Immature natural killer cell (primary cell): Measurements from ENCODE around the gene ADIRF. TPM values are rescaled to one million over a fixed set of nuclear protein-coding genes. Genes with fewer than 3 reads are reported as not detected.

Experiments
- DNase-seq, 3 donors: peaks; one replicate each; pipeline ENCODE4 v3.0.0; 2022; ENCODE audit warnings: mixed read lengths in 1 of 3
- H3K27ac Mint-ChIP-seq, 6 donors: one replicate each; pipeline ENCODE4 v1.8.0; 2020; ENCODE audit warnings: mixed read lengths in 6 of 6, mild to moderate bottlenecking in 5 of 6, inconsistent platforms in 4 of 6, moderate library complexity in 3 of 6
- H3K27me3 Mint-ChIP-seq, 3 donors: one replicate each; pipeline ENCODE4 v1.8.0; 2020 to 2021; ENCODE audit warnings: low read depth in 3 of 3, mild to moderate bottlenecking in 3 of 3, mixed read lengths in 3 of 3, moderate library complexity in 3 of 3, inconsistent platforms in 1 of 3
- H3K36me3 Mint-ChIP-seq, 3 donors: one replicate each; pipeline ENCODE4 v1.8.0; 2020; ENCODE audit warnings: mixed read lengths in 3 of 3, inconsistent platforms in 2 of 3, mild to moderate bottlenecking in 2 of 3
- H3K4me1 Mint-ChIP-seq, 2 donors: one replicate each; pipeline ENCODE4 v1.8.0; 2020; ENCODE audit warnings: inconsistent platforms in 2 of 2, mild to moderate bottlenecking in 2 of 2, mixed read lengths in 2 of 2, moderate library complexity in 1 of 2
- H3K4me3 Mint-ChIP-seq, 5 donors: one replicate each; pipeline ENCODE4 v1.8.0; 2020; ENCODE audit warnings: mild to moderate bottlenecking in 5 of 5, mixed read lengths in 5 of 5, inconsistent platforms in 3 of 5, moderate library complexity in 3 of 5
- H3K9me3 Mint-ChIP-seq, 6 donors: one replicate each; pipeline ENCODE4 v1.8.0; 2020; ENCODE audit warnings: mild to moderate bottlenecking in 6 of 6, mixed read lengths in 6 of 6, inconsistent platforms in 4 of 6, moderate library complexity in 3 of 6
- polyA plus RNA-seq, 3 donors: library from polyadenylated mRNA; unstranded; fragments of 300-500 nt; fragmentation: Illumina TruSeq; gene quantifications; one replicate each; pipeline ENCODE4 v1.2.3, GENCODE V29; 2021

The ADIRF gene
- polyA plus RNA-seq, 3 donors from 2014 or later, result not detected

DNA sequence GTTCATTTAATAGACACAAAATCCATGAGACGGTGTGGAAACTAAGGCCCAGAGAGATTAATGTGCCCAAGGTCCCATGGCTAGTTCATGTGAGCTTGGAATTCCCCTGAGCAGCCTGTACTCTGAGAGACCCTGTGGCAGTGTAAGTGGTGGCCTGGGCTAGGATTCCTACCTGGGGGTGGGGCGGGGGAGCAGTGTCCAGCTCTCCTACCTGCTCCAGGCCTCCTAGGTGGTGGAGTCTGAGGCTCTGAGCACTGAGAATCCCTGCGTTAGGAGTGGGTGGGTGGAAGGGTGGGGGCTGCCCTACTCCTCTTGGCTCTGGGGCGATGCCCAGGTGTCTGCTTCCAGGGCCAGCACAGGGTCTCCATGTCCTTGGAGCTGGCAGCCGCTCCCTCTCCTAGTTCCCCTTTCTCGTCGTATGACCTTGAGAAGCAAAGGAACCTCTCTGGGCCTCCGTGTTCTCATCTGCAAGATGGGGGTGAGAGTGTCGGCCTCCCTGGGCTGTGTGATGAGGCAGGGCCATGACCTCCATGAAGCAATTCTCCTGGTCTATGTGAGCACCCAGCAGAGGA lies 7.3 kb upstream of the ADIRF start:
- no peak for DNase-seq
- Mint-ChIP-seq H3K9me3 (no peaks in the 10 kb centered on the region), H3K36me3 (no peaks in the 10 kb centered on the region), H3K4me3 (no peak overlapping the region), H3K27me3 (peaks cover 0 to 3% (median 0%) of the 10 kb centered on the region in 3 donors), H3K27ac (no peak overlapping the region), H3K4me1 (peaks cover 1 to 2% of the 10 kb centered on the region in 2 donors)

DNA sequence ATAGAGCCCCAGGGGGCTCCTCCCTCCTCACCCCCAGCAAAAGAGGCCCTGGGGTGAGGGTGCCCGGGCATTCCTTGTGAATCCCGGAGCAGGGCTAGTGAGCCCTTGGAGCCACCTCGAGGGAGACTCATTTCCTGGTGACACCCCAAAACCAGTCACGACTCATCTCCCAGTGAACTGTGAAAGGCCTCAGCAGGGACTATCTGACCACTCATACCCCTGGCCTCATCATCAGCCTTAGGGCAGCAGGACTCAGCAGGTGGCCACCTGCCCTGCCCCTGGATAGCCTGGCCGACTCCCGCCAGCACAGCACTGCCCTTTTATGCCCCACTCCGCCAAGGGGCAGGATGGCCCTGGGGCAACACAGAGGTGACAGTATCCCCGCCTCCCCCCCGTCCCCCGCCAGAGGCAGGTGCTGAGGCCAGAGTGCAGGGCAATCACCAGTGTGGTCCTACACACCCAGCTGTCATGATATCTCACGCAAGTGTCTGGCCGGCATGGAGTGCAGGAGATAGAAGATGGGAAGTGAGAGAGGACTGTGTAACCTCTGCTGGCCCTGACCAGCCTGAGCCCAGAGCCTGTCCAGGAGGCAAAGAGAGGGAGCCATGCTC lies 6.7 kb upstream of the ADIRF start:
- peaks cover 8% of the 10 kb centered on the region in 2 donors for H3K4me1 Mint-ChIP-seq
- no peaks in the 10 kb centered on the region for H3K36me3 Mint-ChIP-seq
- H3K27ac Mint-ChIP-seq, result no peak overlapping the region
- H3K9me3 Mint-ChIP-seq, result no peaks in the 10 kb centered on the region
- no peak for DNase-seq
- H3K27me3 Mint-ChIP-seq, result peaks cover 0 to 3% (median 0%) of the 10 kb centered on the region in 3 donors
- no peak overlapping the region for H3K4me3 Mint-ChIP-seq

DNA sequence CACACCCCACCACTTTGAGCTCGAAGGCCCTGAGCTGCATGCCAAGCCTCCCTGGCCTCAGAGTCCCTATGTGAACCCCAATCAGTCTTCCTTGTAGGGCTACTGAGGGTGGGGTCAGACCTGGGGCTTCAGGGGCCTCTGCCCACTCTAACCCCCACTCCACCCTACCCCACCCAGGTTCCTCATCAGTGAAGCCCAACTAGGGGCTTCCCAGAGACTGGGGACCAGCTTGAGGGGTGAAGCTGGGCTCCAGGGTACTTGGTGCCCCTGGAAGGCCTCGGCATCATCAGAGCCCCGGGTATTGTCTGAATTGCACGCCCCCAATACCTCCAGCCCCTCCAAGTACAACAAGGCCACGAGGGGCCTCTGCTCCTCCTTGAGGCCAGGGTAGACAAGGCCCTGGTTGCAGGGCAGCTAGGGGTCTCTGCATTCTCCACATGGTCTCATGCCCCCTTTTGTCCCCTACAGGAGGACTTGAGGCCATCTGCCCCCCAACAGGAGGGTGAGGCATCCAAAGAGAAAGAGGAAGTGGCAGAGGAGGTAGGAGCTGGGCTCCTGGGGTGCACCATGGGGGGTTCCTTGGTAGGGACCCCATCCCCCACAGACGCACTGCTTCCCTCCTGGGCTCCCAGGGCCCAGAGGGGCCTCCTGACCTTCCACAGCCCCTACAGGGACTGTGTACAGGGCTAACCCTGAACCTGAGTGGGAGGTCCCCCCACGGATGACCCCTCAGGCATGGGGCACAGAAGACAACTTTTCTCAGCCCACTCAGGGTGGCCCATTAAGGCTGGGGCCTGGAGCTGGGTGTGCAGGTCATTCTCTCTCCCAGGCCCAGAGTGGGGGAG lies 5.9 kb upstream of the ADIRF start:
- H3K27me3 Mint-ChIP-seq, result peaks cover 0 to 3% (median 0%) of the 10 kb centered on the region in 3 donors
- no peak for DNase-seq
- H3K27ac Mint-ChIP-seq, result no peak overlapping the region
- no peak overlapping the region for H3K4me3 Mint-ChIP-seq
- peaks cover 9 to 12% of the 10 kb centered on the region in 2 donors for H3K4me1 Mint-ChIP-seq
- no peaks in the 10 kb centered on the region for H3K36me3 Mint-ChIP-seq
- H3K9me3 Mint-ChIP-seq, result no peaks in the 10 kb centered on the region

DNA sequence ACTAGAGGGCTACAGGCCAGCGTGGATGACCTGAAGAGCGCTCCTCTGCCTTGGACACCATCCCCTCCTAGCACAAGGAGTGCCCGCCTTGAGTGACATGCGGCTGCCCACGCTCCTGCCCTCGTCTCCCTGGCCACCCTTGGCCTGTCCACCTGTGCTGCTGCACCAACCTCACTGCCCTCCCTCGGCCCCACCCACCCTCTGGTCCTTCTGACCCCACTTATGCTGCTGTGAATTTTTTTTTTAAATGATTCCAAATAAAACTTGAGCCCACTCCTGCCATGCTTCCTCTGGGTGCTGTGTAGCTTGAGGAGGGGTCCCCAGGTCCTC lies 5.3 kb upstream of the ADIRF start:
- Mint-ChIP-seq H3K9me3 (no peaks in the 10 kb centered on the region), H3K27ac (no peak overlapping the region), H3K4me1 (peaks cover 9 to 12% of the 10 kb centered on the region in 2 donors), H3K36me3 (no peaks in the 10 kb centered on the region), H3K27me3 (peaks cover 0 to 6% (median 0%) of the 10 kb centered on the region in 3 donors), H3K4me3 (no peak overlapping the region)
- DNase-seq, result no peak

DNA sequence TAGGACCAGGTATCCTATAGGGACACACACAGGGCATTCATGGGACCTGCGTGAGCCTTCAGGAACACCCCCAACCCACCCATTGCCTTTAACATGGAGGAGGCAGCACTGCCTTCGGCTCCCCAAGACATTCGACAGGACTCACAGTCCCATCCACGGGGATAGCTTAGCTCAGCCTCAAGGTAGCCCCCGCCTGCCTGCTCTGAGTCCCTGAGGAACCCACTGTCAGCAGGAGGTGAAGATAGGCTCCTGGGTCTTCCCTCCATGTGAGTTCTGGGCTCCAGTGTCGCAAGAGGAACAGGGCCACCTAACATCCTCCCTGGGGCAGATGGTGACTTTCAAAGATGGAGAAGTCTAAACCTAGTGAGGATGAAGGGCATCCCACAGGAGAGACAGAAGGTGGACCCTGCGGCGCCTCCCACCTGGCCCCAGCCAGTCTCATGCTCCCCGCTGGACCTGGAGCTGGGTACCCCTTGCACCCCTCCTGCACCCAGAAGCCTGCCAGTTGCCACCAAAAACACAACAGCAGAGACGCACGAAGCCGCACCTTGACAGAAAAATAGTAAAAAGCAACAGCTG lies 4.9 kb upstream of the ADIRF start:
- Mint-ChIP-seq H3K27ac (no peak overlapping the region), H3K4me1 (peaks cover 9 to 12% of the 10 kb centered on the region in 2 donors), H3K36me3 (no peaks in the 10 kb centered on the region), H3K27me3 (peaks cover 0 to 6% (median 0%) of the 10 kb centered on the region in 3 donors), H3K9me3 (no peaks in the 10 kb centered on the region), H3K4me3 (no peak overlapping the region)
- no peak for DNase-seq

DNA sequence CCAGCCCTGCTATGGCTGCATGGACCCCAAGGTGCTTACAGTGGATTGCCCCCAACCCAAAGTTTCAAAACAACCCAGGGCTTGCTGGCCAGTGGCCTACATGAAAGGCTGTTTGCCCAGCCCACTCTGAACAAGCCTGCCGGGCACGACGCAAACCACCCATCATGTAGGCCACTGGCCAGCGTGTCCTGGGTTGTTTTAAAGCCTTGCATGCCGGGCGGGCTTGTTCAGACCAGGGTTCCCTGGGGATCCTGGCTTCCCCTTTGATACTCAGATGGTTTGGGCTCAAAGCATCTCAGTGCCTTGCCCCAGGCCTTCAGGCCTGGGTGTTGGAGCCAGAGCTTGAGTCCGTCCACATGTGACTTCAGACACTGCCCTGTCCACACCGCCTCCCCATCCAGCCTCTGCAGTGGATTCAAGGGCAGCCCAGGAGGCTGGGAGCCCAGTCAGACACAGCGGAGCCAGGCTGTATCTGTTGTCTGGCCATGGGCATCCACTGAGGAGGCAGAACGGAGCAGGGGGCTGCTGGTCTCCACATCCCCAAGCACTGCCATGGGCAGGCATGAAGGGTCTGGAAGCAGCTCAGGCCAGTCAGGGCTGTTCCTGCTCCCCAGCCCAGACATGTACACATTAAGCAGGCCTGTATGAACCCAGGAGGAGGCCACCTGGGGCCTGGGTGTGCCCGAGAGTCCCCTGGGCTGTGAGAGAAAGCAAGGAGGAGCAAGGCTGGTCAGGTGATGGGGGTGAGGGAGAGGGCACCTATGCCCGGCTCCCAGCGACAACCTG lies 4.0 kb upstream of the ADIRF start:
- Mint-ChIP-seq H3K36me3 (no peaks in the 10 kb centered on the region), H3K4me1 (peaks cover 9 to 14% of the 10 kb centered on the region in 2 donors), H3K9me3 (no peaks in the 10 kb centered on the region), H3K27ac (no peak overlapping the region), H3K27me3 (peaks cover 0 to 6% (median 0%) of the 10 kb centered on the region in 3 donors), H3K4me3 (no peak overlapping the region)
- DNase-seq, result no peak

DNA sequence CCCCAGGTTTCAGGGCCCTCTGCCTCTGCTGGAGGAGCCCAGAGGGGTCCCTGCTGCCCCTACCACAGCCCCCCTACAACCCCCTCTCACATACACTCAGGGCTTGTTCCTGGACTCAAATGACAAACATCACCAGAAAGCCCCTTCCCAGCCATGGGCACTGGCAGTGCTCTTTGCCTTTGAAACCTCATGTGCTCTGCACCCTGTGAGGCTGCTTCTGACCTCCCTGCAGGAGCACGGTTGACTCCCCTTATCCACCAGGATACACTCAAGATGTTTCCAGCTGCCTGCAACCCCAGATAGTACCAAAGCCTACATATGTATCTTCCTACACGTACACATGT lies 3.5 kb upstream of the ADIRF start:
- Mint-ChIP-seq H3K4me1 (peaks cover 9 to 14% of the 10 kb centered on the region in 2 donors), H3K4me3 (no peak overlapping the region), H3K36me3 (no peaks in the 10 kb centered on the region), H3K9me3 (no peaks in the 10 kb centered on the region), H3K27ac (no peak overlapping the region), H3K27me3 (peaks cover 0 to 6% (median 4%) of the 10 kb centered on the region in 3 donors)
- DNase-seq, result no peak

DNA sequence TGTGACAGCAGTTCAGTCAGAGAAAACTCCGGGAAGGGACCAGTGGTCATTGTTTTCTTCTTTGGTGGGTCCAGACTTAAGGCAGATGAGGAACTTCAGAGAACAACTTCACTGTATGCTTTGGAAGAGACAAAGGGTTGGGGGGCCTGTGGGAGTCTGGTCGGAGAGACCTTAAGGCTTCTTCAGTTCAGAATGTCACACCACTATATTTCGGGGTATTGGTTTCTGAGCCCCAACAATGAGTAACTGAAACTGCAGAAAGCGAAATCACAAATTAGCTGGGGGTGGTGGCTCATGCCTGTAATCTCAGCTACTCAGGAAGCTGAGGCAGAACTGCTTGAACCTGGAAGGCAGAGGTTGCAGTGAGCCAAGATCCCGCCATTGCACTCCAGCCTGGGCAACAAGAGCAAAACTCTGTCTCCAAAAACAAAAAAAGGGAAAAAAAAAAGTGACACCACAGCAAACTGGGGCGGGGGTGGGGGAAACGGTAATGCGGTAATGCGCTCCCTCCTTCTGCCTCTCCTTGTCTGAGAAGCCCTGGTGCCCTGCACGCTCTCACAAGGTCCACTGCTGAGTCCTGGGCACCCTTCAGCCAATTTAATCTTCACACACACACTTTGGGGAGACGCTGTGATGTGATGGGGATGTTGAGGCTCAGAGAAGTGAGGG lies 2.2 kb upstream of the ADIRF start:
- Mint-ChIP-seq H3K4me3 (peak overlapping the region in 2 of 5 donors; percentile 21 to 63), H3K4me1 (peaks cover 14 to 18% of the 10 kb centered on the region in 2 donors), H3K27ac (no peak overlapping the region), H3K36me3 (no peaks in the 10 kb centered on the region), H3K27me3 (peaks cover 3 to 7% (median 5%) of the 10 kb centered on the region in 3 donors), H3K9me3 (no peaks in the 10 kb centered on the region)
- no peak for DNase-seq

DNA sequence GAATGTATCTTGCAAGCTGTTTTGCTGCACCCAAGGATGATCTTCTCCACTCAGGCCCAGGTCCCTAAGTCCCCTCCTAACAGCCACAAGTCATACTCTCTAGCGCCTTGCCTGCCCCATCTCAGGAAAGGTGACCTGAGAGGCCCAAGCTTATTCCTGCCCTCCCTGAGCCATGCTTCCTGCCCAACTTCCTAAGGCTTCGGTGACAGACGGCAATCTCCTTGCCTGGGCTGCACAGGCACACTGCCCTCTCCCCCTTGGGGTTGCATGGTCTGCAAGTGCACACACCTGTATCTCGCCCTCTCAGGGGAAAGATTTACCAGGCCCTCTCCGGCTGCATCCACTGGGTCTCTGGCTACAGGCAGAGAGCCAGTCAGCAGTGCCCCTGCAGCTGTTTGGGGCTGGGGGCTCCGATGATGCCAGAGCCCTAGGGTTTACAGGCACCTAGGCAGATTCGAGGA lies 771 bp upstream of the ADIRF start:
- no peak for DNase-seq
- peaks cover 3 to 7% (median 5%) of the 10 kb centered on the region in 3 donors for H3K27me3 Mint-ChIP-seq
- no peak overlapping the region for H3K4me3 Mint-ChIP-seq
- no peak overlapping the region for H3K27ac Mint-ChIP-seq
- H3K36me3 Mint-ChIP-seq, result no peaks in the 10 kb centered on the region
- H3K9me3 Mint-ChIP-seq, result no peaks in the 10 kb centered on the region
- peaks cover 23 to 25% of the 10 kb centered on the region in 2 donors for H3K4me1 Mint-ChIP-seq

DNA sequence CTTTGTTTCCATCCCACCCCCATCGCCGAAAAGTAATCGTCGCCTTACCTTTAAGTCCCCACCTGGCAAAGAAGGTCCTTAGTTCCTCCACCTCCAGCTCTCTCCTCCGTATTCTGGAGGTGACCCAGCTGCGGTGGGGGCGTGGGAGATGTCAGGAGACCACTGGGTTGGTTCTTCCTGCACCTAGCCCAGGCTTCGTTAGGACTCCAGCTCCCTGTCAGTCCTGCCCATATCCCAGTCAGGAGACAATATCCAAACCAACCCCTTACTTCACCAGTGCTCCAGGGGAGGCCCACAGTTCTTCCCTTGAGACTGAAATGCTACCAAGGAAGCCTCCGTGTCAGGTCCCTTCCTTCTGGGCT lies 693 bp downstream of the ADIRF start:
- Mint-ChIP-seq H3K4me1 (peaks cover 27 to 29% of the 10 kb centered on the region in 2 donors), H3K9me3 (no peaks in the 10 kb centered on the region), H3K27me3 (peaks cover 4 to 10% (median 7%) of the 10 kb centered on the region in 3 donors), H3K36me3 (no peaks in the 10 kb centered on the region), H3K4me3 (peak overlapping the region in 1 of 5 donors; percentile 8), H3K27ac (no peak overlapping the region)
- no peak for DNase-seq

DNA sequence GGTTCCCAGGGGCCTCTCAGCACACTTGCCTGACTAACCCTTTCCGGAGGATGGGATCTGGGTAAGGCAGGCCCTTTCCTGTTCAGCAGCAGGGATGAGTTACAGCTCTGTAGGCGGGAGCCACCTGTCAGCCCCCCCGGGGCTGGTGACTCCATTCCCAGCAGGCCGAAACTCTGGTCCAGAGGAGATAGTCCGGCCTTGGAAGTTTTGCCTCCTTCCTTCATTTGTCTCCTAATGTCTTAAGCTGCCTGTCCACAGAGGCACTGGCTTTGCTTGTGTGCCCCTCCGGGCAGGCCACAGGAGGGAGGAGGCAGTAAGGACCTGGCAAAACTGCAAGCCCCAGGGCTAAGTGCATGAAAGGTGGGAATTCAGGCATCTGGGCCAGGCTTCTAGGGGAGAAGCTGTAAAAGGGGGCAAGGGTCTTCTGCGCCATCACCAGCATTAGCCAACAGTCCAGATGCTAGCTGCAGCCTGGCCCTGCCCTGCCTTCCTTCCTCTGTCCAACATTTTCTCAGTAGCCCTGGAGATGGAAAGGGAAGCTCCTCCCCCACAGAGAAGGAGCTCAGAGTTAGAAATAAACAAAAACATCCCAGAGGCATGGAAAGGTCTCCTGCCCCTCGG lies 1.2 kb downstream of the ADIRF start:
- H3K36me3 Mint-ChIP-seq, result no peaks in the 10 kb centered on the region
- H3K9me3 Mint-ChIP-seq, result no peaks in the 10 kb centered on the region
- peaks cover 6 to 10% (median 7%) of the 10 kb centered on the region in 3 donors for H3K27me3 Mint-ChIP-seq
- no peak for DNase-seq
- H3K4me3 Mint-ChIP-seq, result peak overlapping the region; percentile 21 to 79 (median 54)
- H3K4me1 Mint-ChIP-seq, result peaks cover 27 to 29% of the 10 kb centered on the region in 2 donors
- H3K27ac Mint-ChIP-seq, result no peak overlapping the region

DNA sequence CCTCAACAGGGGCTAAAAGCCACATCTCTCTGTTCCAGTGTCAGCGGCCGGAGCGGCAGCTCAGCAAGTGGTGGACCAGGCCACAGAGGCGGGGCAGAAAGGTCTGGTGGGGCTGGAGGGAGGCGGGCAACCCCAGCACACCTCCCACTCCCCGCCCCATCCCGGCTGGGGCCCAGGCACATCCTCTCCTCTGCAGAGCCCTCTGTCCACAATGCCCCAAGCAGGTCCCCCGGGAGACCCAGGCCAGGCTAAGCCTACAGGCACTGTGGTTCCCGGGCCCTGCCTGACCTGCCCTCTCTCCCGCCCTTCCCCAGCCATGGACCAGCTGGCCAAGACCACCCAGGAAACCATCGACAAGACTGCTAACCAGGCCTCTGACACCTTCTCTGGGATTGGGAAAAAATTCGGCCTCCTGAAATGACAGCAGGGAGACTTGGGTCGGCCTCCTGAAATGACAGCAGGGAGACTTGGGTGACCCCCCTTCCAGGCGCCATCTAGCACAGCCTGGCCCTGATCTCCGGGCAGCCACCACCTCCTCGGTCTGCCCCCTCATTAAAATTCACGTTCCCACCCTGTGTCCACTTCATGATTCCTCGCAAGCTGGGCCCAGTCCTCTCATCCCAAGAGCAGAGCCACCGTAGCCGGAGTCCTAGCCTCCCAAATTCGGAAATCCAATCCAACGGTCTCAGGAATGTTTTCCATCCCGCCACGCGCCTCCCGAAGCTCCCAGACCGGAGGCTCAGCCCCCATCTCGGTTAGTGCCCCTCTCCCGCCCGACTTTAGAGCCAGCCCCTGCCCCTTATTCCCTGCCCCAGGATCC lies 2.1 kb downstream of the ADIRF start:
- peaks cover 5 to 10% (median 6%) of the 10 kb centered on the region in 3 donors for H3K27me3 Mint-ChIP-seq
- DNase-seq, result no peak
- peak overlapping the region in 4 of 6 donors; percentile 28 to 69 (median 30) for H3K27ac Mint-ChIP-seq
- peak overlapping the region; percentile 72 to 82 (median 75) for H3K4me3 Mint-ChIP-seq
- H3K4me1 Mint-ChIP-seq, result peaks cover 27 to 29% of the 10 kb centered on the region in 2 donors
- no peaks in the 10 kb centered on the region for H3K9me3 Mint-ChIP-seq
- no peaks in the 10 kb centered on the region for H3K36me3 Mint-ChIP-seq
